HL-60 (cell line): Measurements from ENCODE around the gene UBE2R2.
"Not testable (repeated sequence)": the region's sequence is repeated elsewhere in the genome, so short reads cannot be mapped to it uniquely, and the experiment has no call there.

ENCODE experiments used
- POLR2AphosphoS5 ChIP-seq: IDR thresholded peaks from 2 replicates; pipeline ENCODE4 v1.6.1; 2012; ENCODE audit warnings: low read depth
- SPI1 ChIP-seq: IDR thresholded peaks from 2 replicates; pipeline ENCODE4 v1.6.1; 2012; ENCODE audit warnings: low read depth, mild to moderate bottlenecking, borderline replicate concordance
- TF ChIP-seq, protein P1 (sequence below): IDR thresholded peaks from one replicate; pipeline ENCODE4 v1.5.1; 2011; ENCODE audit warnings: low read length, control low read depth, inconsistent platforms; ENCODE audit not compliant: insufficient read depth
- TF ChIP-seq, protein P2 (sequence below): IDR thresholded peaks from 2 replicates; pipeline ENCODE4 v1.6.1; 2012; ENCODE audit warnings: low read depth; ENCODE audit not compliant: insufficient replicate concordance

GRCh38 chr9:33847894-33848205 is 30.9 kb downstream of the UBE2R2 start:
- TF ChIP-seq, protein P1, sequence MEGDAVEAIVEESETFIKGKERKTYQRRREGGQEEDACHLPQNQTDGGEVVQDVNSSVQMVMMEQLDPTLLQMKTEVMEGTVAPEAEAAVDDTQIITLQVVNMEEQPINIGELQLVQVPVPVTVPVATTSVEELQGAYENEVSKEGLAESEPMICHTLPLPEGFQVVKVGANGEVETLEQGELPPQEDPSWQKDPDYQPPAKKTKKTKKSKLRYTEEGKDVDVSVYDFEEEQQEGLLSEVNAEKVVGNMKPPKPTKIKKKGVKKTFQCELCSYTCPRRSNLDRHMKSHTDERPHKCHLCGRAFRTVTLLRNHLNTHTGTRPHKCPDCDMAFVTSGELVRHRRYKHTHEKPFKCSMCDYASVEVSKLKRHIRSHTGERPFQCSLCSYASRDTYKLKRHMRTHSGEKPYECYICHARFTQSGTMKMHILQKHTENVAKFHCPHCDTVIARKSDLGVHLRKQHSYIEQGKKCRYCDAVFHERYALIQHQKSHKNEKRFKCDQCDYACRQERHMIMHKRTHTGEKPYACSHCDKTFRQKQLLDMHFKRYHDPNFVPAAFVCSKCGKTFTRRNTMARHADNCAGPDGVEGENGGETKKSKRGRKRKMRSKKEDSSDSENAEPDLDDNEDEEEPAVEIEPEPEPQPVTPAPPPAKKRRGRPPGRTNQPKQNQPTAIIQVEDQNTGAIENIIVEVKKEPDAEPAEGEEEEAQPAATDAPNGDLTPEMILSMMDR, result not testable (repeated sequence)
- not testable (repeated sequence) for TF ChIP-seq POLR2AphosphoS5, SPI1
- TF ChIP-seq, protein P2, sequence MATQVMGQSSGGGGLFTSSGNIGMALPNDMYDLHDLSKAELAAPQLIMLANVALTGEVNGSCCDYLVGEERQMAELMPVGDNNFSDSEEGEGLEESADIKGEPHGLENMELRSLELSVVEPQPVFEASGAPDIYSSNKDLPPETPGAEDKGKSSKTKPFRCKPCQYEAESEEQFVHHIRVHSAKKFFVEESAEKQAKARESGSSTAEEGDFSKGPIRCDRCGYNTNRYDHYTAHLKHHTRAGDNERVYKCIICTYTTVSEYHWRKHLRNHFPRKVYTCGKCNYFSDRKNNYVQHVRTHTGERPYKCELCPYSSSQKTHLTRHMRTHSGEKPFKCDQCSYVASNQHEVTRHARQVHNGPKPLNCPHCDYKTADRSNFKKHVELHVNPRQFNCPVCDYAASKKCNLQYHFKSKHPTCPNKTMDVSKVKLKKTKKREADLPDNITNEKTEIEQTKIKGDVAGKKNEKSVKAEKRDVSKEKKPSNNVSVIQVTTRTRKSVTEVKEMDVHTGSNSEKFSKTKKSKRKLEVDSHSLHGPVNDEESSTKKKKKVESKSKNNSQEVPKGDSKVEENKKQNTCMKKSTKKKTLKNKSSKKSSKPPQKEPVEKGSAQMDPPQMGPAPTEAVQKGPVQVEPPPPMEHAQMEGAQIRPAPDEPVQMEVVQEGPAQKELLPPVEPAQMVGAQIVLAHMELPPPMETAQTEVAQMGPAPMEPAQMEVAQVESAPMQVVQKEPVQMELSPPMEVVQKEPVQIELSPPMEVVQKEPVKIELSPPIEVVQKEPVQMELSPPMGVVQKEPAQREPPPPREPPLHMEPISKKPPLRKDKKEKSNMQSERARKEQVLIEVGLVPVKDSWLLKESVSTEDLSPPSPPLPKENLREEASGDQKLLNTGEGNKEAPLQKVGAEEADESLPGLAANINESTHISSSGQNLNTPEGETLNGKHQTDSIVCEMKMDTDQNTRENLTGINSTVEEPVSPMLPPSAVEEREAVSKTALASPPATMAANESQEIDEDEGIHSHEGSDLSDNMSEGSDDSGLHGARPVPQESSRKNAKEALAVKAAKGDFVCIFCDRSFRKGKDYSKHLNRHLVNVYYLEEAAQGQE, result not testable (repeated sequence)
